NCI-H2196 treated with DMSO at 0.1 percent for 48 hours (cell line): ENCODE measurements around the gene FRG2C.
"Not testable (repeated sequence)": the region's sequence is repeated elsewhere in the genome, so short reads cannot be mapped to it uniquely, and the experiment has no call there.

ENCODE experiments used
- DNase-seq: peaks from one replicate; lab custom pipeline; 2025; ENCODE audit not compliant: unreplicated experiment; lab: John Stamatoyannopoulos, UW

Gene FRG2C

GRCh38 chr3:75669348-75670297, 5.5 kb downstream of the FRG2C start:
- not testable (repeated sequence) for DNase-seq

GRCh38 chr3:75670298-75671286, 6.5 kb downstream of the FRG2C start:
- not testable (repeated sequence) for DNase-seq

- not testable (repeated sequence) for DNase-seq
Observed at GRCh38 chr3:75671287-75672139, 7.4 kb downstream of the FRG2C start.

- DNase-seq, result not testable (repeated sequence)
Observed at GRCh38 chr3:75672140-75672775, 8.1 kb downstream of the FRG2C start.

- DNase-seq, result not testable (repeated sequence)
Observed at GRCh38 chr3:75683965-75684364, 19.8 kb downstream of the FRG2C start.

- DNase-seq, result no peak
Observed at GRCh38 chr3:75687323-75687722, 23.2 kb downstream of the FRG2C start.

- no peak for DNase-seq
Observed at GRCh38 chr3:75692061-75692460, 27.9 kb downstream of the FRG2C start.
